ENCODE measurements around the gene SCAF1.

GRCh38 chr19:49645995-49646394 is 4.0 kb downstream of the SCAF1 start:
- no peak for TF ChIP-seq CTCF (IDR thresholded peaks at IDR 0.05; ENCODE audit: insufficient read depth, low read depth, low read length)
- no peak for TF ChIP-seq EZH2 (IDR thresholded peaks at IDR 0.05; ENCODE audit: insufficient read depth, low read length)

Measured in astrocyte (in vitro differentiated cells and primary cell).